GM21825 (cell line): ENCODE data around the gene TMPRSS13.
"Not testable (repeated sequence)": the region's sequence is repeated elsewhere in the genome, so short reads cannot be mapped to it uniquely, and the experiment has no call there.

ENCODE experiments used
- ATAC-seq: cut with Tn5 transposase; IDR thresholded peaks from one replicate; pipeline ENCODE4 v1.9.1; 2021; ENCODE audit warnings: mild to moderate bottlenecking, moderate library complexity; ENCODE audit not compliant: unreplicated experiment

TMPRSS13 gene

DNA sequence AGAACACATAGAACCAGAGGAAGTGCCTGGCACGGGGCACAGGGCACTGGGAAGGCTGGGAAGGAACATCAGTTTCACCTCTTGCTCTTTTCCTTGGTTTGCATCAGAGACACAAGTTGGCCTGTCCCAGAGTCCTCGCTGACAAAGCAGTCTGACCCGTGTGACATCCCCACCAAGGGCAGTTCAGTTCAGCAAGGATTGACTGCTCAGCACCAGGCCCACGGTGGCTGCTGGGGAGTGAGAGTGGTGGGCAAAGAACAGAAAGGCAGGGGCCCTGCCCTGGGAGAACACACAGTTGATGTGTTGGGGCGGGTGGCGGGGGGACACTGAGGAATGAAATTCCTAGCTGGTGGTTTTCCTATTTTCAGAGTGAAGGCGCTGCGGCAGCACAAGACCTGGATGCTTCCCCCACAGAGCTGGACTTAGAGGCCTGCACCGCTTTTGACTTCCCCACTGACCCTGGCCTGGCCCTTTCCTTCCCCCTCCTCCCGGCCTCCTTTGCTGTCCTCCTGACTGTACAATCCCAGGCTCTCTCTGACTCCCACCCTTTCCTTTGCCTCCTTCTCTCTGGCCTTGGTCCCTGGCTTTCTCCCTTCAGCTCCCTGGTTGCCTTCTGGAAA, 2.2 kb upstream of the TMPRSS13 start:
- no peak for ATAC-seq

DNA sequence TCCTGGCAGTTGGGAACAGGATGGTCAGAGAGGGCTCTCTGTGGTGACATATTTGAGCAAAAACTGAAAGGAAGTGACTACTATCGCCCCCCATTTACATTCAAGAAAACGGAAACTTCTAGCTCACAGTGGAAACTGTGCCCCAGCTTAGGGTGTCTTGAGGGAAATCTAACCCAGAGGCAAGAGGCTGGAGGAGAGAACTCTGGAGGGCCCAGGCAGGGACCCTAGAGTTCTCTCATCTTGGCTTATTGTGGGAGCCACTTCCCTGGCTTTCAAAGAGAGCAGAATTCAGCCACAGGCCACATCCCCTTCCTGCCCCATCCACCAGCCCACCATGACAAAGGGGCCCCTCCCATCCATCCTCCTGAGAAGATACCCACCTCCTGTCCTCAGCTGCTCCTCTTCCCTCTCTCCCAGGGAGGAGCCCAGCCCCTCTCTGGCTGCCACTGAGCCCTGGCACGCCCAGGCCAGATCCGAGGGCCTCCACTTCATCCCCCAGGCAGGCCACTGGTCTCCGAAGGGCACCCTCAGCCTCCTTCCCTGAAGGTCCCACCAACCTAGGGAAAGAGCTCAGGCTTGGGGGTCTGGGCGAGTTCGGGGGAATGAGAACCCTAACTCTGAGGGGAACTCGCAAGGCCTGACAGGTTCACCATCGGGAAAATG, 1.6 kb upstream of the TMPRSS13 start:
- no peak for ATAC-seq

DNA sequence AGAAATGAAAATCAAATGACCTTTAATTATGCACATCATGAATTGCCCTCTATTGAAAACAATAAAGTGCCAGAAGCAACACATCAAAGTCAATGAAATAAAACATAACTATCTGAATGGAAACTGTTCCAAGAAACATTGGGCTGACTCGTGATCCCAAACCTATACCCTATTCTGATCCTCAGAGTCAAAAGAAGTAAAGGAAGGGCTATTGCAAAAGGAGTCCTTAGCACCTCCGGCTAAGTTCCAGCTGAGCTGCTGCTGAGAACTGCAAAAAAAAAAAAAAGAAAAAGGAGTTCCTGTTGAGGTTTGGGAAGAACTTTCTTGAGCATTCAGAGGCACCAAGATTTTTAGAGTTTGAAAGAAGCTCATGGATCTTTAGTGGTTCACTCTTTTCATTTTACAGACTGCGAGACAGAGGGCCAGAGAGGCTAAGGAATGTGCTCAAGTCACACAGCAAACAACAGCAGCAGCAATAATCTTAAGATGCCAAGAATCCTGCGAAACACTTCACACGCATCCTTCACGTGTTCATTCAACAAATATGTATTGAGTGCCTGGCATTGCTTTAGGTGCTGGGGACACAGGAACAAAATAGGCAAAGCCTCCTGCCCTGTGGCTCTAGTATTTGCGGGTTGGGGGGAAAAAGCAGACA, 841 bp upstream of the TMPRSS13 start:
- no peak for ATAC-seq

DNA sequence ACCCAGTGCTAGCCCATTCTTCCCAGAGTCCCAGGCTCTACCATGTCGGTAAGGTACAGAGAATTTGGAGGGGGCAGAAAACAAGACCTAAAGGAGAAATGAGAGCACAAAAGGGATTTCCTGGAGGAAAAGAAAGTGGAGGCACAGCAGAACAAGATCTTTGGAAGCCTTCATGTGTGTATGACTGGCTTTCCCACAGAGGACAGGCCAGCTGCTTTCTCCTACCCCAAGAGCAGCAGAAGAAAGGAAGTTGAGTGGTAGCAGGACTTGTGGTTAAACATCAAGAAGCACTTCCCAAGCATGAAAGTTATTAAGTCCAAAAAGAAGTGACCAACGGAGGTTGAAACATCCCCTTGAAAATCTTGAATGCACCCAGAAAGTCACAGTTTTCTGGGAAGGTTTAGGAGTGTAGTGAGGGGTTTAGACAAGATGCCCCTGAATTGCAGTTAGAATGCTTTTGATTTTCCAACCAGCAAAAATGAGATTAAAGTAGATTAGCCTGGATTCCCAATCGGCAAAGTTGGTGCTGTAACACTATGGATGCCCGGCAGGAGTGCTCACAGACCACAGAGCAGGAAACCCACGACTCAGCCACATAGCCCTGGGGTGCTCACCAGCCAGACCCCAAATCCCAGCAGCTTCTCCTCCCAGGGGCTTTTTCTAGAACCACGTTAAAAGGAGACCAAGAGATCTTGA, 608 bp downstream of the TMPRSS13 start:
- ATAC-seq: no peak

DNA sequence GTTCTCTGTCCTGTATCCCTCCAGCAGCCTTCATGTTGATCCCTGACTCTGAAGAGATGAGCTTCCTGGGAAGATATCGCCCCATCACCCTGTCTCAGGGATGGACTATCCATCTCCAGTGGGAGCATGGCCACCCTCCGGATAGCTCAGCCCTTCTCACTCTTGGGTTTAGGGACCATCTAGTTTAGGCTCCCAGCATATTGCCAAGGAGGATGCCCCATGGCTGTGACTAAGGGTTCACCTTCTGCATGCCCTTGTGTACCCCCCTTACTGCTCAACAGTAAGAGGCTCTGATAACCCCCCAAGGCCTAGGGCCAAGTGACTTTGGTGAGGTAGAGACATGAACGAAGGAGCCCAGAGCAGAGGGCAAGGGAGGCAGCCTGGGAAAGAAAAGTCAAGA, 1.3 kb downstream of the TMPRSS13 start:
- ATAC-seq: no peak

DNA sequence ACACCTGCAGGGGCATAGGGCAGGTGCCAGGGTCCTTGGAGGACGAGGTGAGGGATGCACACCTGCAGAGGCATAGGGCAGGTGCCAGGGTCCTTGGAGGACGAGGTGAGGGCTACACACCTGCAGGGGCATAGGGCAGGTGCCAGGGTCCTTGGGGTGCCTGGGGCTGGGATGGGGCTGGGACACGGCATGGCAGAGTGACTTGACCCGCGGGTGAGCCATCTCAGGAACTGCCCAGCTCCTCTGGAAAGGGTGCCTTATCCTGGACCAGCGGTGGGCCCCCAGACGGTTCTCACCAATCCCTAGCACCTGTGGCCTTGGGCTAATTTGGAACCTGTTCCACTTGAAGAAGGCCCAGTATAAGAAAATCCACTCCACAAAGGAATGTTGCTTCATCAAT, 3.0 kb downstream of the TMPRSS13 start:
- not testable (repeated sequence) for ATAC-seq

DNA sequence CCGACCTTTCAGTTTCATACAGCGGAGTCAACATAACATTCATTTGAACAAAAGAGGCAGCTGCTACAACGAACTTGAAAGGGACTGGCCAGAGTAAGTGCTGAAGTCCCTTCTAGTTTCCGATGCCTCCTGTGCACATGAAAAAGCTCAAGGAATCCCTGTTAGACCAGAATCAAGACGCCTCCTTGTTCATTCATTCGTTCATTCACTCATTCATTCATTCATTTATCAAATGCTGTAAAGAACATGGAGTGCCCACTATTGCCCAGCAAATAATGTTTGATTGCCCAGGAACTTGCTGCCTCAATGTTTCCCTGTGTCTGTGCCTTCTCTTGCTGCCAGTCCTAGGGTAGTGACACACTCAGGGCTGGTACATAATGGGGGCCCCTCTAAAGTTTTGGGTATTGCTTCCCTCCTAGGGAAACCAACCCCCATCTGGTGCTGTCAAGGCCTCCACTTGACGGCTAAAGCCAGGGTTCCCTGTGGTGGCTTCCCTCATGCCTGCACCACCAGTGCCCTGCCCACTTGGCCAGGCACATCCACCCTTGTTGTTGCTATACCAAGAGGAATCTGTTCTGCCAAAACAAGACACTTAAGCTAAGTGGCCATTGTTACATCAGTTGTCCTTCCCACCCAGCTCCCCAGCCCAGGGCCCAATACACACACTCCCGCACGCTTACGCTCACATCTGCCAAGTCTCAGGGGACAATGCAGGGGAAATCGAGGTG, 3.8 kb downstream of the TMPRSS13 start:
- no peak for ATAC-seq

DNA sequence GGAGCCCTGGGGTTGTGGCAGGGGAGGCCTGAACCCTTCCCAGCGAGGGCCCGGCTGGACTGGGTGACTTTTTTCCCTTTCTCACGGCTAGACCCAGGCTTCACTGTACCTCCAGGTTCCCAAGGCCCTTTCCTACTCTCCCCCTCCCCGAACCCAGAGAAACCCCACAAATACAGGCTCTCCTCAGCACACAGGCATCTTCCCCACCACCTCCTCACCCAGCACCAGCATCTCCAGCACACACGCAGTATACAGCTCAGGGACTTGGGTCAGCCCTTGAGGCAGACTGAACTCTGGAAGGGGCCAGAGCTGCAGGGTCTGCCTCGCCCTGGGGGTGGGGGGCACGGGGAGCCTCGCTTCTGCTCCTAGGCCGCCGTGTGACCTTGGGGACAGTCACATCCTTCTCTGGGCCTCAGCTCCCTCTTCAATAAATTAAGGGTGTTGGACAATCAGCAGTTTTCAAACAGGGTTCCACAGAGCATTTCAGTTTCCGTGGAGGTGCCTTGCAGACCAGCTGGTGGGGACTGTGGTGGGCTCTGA, 4.5 kb downstream of the TMPRSS13 start:
- no peak for ATAC-seq

DNA sequence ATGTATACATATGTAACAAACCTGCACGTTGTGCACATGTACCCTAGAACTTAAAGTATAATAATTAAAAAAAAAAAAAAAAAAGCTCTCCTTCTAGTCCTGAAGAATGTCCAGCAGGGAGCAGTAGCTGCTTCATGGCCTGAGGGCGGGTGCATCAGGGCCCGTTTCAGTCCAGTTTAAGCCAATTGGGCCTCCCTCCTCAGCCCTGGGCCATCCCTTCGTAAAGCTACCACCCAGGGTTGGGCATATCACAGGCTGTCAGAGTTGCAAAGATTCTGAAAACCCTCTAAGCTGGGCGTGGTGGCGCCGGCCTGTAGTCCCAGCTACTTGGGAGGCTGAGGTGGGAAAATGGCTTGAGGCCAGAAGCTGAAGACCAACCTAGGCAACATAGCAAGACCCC, 5.4 kb downstream of the TMPRSS13 start:
- ATAC-seq: no peak

DNA sequence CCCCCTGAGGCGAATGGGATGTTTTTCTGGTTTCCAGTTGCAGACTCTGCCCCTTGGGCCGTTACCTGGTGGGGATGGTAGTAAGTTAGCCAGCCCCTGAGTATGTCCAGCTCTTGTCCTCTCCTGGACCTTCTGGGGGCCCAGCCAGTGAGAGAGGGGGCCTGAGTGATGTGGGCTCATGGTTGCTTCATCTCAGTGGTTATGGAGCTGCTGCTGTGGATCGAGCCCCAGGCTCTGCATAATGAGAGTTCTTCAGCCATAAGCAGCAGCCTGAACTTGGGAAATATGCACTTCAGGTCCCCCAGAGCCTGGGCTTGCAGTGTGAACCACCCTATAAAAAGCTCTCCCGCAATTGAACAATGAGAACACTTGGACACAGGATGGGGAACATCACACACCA, 5.9 kb downstream of the TMPRSS13 start:
- ATAC-seq: no peak

DNA sequence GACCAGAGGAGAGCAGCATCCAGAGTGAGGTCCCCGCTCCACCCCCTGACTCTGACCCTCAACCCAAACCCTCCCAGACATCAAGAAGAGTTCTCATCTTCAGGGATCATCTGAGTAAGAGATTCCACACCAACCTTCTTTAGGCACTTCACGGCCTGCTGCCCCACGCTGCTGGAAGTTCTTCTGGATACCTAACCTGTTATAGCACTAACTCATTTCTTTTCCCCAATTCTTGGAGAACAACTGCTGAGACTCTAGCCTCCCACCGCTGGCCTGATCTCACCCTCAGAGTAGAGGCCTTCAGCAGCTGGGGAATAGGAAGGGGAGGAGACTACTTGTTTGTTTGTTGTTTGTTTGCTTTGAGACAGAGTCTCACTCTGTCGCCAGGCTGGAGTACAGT, 7.3 kb downstream of the TMPRSS13 start:
- ATAC-seq: no peak

DNA sequence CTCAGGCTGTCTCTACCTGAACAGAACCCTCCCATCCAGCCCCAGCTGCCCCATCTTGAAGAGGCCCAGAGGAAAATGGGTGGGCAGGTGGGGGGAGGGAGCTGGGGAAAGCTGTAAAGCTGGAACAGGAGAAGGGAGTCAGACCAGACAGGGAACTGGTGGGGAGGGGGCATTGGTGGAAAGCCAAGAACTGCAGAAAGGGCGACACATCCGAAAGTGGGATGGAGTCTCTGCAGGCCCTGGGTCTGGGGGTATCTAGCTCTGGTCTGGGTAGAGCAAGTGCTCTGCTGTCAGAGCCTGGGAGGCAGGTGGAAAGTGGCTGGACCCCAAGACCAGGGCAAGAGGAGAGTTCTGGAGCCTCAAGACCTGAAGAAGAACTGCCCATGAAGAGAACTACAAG, 7.7 kb downstream of the TMPRSS13 start:
- ATAC-seq: no peak

DNA sequence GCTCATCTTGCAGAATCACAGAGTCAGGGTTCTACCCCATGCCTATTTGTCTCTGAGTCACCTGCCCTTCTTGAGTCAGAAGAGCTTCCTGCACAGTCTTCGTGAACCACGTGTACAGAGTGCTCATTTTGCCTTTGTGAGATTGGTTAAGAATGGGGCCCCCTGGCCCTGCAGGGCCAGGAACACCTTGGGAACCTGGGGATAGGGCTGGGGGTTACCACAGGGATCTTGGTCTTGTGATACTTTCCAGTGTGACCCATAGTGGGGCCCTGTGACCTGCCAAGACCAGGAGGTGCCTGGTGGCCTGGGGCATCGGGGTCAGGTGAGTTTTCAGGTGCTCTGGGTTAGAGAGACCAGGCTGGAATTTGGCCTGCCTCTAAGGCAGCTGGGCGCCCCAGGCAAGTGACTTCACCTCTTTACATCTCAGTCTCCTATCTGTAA, 9.4 kb downstream of the TMPRSS13 start:
- no peak for ATAC-seq

DNA sequence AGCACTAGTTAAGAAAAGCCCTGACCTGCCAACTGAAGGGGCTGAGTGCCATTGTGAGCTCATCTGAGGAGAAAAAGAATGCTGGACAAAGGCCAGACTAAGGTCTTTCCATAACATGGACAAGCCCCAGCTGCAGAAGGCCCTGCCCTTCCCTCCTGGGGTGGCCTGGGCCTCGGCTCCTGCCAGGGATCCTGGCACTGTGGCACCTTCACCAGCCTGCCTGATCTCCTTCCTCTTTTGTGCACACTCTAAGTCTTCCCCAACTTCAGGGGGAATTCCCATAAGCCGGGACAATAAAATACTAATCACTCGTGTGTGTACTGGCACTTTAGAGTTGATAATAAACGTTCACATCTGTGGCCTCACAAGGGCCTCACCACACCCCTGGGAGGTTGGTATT, 9.9 kb downstream of the TMPRSS13 start:
- ATAC-seq: no peak

DNA sequence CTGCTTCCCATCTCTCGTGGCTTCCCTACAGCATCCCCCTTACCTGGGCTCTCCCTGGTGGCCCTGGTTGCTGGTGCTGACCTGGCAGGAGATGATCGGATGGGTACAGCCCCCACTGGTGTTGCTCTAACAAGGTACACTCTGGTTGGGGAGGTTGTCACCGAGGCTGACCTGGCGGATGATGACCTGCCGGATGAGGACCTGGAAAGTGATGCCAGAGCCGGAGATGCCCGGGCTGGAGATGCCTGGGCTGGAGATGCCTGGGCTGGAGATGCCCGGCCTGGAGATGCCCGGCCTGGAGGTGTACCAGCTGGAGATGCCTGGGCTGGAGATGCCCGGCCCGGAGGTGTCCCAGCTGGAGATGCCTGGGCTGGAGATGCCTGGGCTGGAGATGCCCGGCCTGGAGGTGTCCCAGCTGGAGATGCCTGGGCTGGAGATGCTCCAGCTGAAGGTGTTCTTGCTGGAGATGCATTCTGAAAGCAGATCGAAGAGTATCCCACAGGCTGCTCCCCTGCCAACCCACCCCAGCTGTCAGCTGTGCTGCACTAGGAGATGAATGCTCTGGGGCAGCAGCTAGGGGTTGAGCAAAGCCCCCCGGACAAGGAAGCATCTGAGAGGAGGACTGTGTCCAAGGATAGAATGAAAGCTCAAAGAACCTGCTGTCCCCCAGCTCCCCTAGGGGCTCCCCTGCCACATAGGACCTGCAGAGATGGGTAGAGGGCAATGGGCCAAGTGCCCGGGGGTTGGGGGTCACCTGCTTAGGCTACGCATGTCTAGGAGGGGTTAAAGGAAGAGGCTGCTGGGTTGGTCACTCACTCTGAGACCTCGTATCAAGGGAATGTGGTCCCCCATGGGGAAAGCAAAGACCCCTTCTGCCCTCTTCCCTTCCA, 10.6 kb downstream of the TMPRSS13 start:
- ATAC-seq: no peak

DNA sequence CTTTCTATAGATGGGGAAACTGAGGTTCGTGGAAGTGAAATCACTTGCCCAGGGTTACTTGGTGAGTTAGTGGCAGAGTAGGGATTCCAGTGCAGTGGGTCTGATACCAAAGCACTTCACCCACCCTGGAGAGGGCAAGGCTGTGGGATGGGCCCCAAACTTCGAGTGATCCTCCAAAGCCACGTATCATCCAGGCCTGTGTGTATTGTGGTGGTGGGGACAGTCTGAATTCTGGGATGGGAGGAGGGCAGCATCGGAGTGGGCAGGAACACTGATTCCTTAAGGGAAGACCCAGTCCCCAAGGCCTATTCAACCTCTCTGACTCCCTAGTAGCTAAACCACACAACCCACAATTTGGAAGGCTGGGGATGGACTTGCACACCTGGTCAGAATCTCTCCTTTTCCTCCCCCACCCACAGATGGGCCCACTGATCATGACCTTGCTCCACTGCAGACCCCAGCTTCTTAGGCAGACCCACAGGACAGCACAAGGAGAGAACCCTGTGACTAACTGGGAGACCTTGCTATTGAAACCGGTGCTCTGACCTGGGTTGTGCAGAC, 11.5 kb downstream of the TMPRSS13 start:
- no peak for ATAC-seq

DNA sequence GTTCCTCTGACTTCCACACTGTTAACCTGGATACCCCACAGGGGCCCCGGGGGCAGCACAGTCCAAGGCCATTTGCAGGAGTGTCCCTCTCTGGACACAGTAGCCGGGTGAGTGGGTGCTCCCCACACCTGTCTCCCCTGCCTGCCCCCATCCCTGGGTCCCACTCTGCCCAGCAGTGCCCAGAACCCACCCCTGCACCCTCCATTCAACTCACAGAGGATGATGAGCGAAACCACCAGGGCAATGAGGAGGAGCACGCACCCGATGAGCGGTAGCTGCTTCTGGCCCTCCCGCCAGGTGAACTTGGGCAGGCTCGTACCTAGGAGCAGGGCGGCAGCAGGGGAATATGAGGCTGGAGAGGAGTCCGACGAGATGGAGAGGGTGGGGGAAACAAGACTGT, 12.2 kb downstream of the TMPRSS13 start:
- no peak for ATAC-seq

DNA sequence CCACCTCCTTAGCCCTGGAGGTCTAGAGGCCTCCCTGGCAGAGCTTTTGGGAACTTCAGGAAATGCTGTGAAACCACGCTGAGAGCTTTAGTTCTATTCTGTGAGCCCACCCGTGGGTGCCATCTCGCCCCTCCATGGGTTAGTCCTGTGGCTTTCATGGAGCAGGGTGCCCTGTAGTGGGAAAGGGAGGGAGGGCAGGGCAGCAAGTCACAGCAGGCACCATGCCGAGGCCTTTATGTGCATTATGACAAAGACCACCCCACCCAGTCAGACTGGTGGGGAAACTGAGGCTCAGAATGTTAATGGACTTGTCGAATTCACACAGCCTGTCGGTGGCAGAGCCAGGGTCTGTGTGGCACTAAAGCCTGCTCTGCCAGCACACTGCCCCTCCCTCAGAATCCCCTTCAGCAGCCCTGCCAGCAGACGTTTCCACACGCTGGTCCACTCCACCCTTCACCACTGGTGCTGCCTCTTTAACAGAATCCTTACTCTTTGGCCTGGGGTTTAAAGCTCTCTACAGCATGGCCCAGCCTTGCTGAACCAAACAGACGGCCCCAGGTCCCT, 13.4 kb downstream of the TMPRSS13 start:
- ATAC-seq: no peak

DNA sequence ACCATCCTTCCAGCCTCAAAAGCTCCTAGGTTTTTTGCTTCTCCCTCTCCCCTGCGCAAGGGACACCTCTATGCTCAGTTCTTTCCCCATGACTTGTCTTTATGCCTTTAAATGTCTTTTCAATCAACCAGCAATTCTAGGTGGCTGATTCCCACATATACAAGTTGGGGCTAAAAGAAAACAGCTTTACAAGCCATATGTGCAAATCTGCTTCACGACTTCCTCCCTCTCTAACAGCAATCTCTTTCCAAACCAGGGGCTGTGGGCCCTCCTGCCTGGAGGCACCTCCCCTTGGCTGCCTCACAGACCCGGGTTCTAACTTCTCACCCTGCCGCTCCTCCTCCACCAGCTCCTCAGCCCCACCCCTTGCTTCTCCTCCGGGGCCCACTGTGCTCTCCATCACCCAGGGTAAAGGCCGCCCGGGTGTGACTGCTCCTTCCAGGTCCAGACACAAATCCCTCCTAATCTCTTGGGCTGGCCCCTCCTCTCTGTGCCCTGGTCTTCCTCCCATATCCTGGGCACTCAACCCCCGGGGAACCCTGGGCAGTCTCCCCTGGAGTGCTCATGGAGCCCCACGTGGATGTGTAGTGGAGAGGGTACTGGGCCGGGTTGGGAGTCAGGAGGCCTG, 14.1 kb downstream of the TMPRSS13 start:
- ATAC-seq: no peak
